Naive thymus-derived CD4-positive, alpha-beta T cell (primary cell): ENCODE data around the gene MKNK1. TPM values are rescaled to one million over a fixed set of nuclear protein-coding genes. Genes with fewer than 3 reads are reported as not detected.

Source experiments
- ATAC-seq: fragments of 150-1000 bp; cut with Tn5 transposase; 2 replicates; pipeline ENCODE4 v1.10.0; 2021; ENCODE audit warnings: mild to moderate bottlenecking, moderate library complexity
- CTCF ChIA-PET: fragments of 350-600 bp; sonication (Branson Sonifier 250); formaldehyde crosslinking; loops from one replicate; lab custom pipeline; 2021; ENCODE audit warnings: antibody characterized with exemption; lab: Charles Lee
- POLR2A ChIA-PET: fragments of 350-600 bp; sonication (Branson Sonifier 250); formaldehyde crosslinking; loops from one replicate; lab custom pipeline; 2021; ENCODE audit warnings: antibody characterized with exemption, inconsistent platforms; lab: Charles Lee
- DNase-seq, 9 donors: peaks; one replicate each; pipeline versions ENCODE4 v3.0.0 to v3.0.0-alpha.2; 2020 to 2022; ENCODE audit warnings: mixed read lengths in 1 of 9
- H3K27ac ChIP-seq: one replicate; pipeline ENCODE4 v1.7.0; 2013; ENCODE audit warnings: mild to moderate bottlenecking, low read depth, low read length, moderate library complexity
- H3K27me3 ChIP-seq, 2 donors: one replicate each; pipeline ENCODE4 v1.7.0; 2013; ENCODE audit warnings: low read length in 2 of 2, mild to moderate bottlenecking in 2 of 2, moderate library complexity in 2 of 2; ENCODE audit not compliant: control insufficient read depth in 2 of 2, insufficient read depth in 2 of 2
- H3K36me3 ChIP-seq, 3 experiments: 1 replicate in 2 of 3; 2 replicates in 1 of 3; pipeline ENCODE4 v1.7.0; 2013; ENCODE audit warnings: low read length in 3 of 3, mild to moderate bottlenecking in 3 of 3, moderate library complexity in 1 of 3; ENCODE audit not compliant: insufficient read depth in 3 of 3, control insufficient read depth in 2 of 3
- H3K4me1 ChIP-seq, 2 donors: one replicate each; pipeline ENCODE4 v1.7.0; 2013; ENCODE audit warnings: low read length in 2 of 2, mild to moderate bottlenecking in 2 of 2, moderate library complexity in 1 of 2; ENCODE audit not compliant: control insufficient read depth in 2 of 2, insufficient read depth in 2 of 2
- H3K4me3 ChIP-seq: 2 replicates; pipeline ENCODE4 v1.7.0; 2013; ENCODE audit warnings: mild to moderate bottlenecking, low read length
- H3K9me3 ChIP-seq, 3 experiments: 1 replicate in 2 of 3; 2 replicates in 1 of 3; pipeline ENCODE4 v1.7.0; 2013; ENCODE audit warnings: low read length in 3 of 3; ENCODE audit not compliant: control insufficient read depth in 2 of 3
- H3K27ac Mint-ChIP-seq, 9 donors: one replicate each; pipeline ENCODE4 v1.8.0; 2020 to 2022; ENCODE audit warnings: mixed read lengths in 9 of 9, mild to moderate bottlenecking in 8 of 9, moderate library complexity in 5 of 9, inconsistent platforms in 2 of 9
- H3K27me3 Mint-ChIP-seq, 5 donors: one replicate each; pipeline ENCODE4 v1.8.0; 2021 to 2022; ENCODE audit warnings: mixed read lengths in 5 of 5, mild to moderate bottlenecking in 1 of 5
- H3K36me3 Mint-ChIP-seq, 5 donors: one replicate each; pipeline ENCODE4 v1.8.0; 2020 to 2022; ENCODE audit warnings: mixed read lengths in 5 of 5, mild to moderate bottlenecking in 3 of 5, inconsistent platforms in 1 of 5
- H3K4me1 Mint-ChIP-seq, 7 donors: one replicate each; pipeline ENCODE4 v1.8.0; 2020 to 2022; ENCODE audit warnings: mixed read lengths in 7 of 7, mild to moderate bottlenecking in 3 of 7, inconsistent platforms in 1 of 7
- H3K4me3 Mint-ChIP-seq, 10 donors: one replicate each; pipeline ENCODE4 v1.8.0; 2020 to 2022; ENCODE audit warnings: mild to moderate bottlenecking in 10 of 10, mixed read lengths in 10 of 10, moderate library complexity in 6 of 10, inconsistent platforms in 2 of 10
- H3K9me3 Mint-ChIP-seq, 11 donors: one replicate each; pipeline ENCODE4 v1.8.0; 2020 to 2022; ENCODE audit warnings: mixed read lengths in 11 of 11, mild to moderate bottlenecking in 4 of 11, inconsistent platforms in 1 of 11, moderate library complexity in 1 of 11
- intact Hi-C, 2 donors: fragments of 100-400 bp; cut with micrococcal nuclease; formaldehyde crosslinking; loops; one replicate each; pipeline ENCODE4 v1.15.1; 2023
- polyA plus RNA-seq, 2 donors: library from polyadenylated mRNA; unstranded; fragments of 300-500 nt; fragmentation: Illumina TruSeq; gene quantifications; one replicate each; pipeline ENCODE4 v1.2.3, GENCODE V29; 2021
- total RNA-seq, 6 experiments: library from RNA in 5 of 6; stranded (reverse) in 5 of 6; gene quantifications; 1 replicate in 5 of 6; 2 replicates in 1 of 6; pipeline ENCODE4 v1.2.3 and lab custom pipeline; 2021 to 2026

The MKNK1 gene
- total and polyA plus RNA-seq, 7 experiments from 2014 or later = 21.9 to 80.1 (median 53.3) TPM

- ChIA-PET POLR2A (interaction anchor here (0.6 to 6.1 kb wide), 3 partner anchors 9 to 107 kb away, joined by 4 to 110 read pairs (median 5); partner anchors contain the start of gene MKNK1), CTCF (interaction anchor here (1.5 to 2.1 kb wide), 2 partner anchors 9 to 113 kb away, joined by 5 to 6 read pairs; partner anchors contain the start of gene MKNK1)
- DNase-seq (no peak), ATAC-seq (no peak)
- H3K27me3 ChIP-seq = no peaks in the 10 kb centered on the region
- peaks cover 0 to 46% (median 9%) of the 10 kb centered on the region in 3 experiments for H3K36me3 ChIP-seq
- peak overlapping the region; percentile 44 for H3K27ac ChIP-seq
- H3K27me3 Mint-ChIP-seq = no peaks in the 10 kb centered on the region
- intact Hi-C loops = loop anchor here in 1 of 2 donors (10.0 kb wide), 1 partner anchor 702 kb away; the partner anchor contains the start of gene STIL
- peak overlapping the region; percentile 21 to 96 (median 66) for H3K4me3 Mint-ChIP-seq
- peaks cover 3 to 34% (median 13%) of the 10 kb centered on the region in 5 donors for H3K36me3 Mint-ChIP-seq
- no peaks in the 10 kb centered on the region for H3K9me3 ChIP-seq
- peak overlapping the region in 2 of 9 donors; percentile 49 to 55 for H3K27ac Mint-ChIP-seq
- peaks cover 22 to 69% (median 66%) of the 10 kb centered on the region in 7 donors for H3K4me1 Mint-ChIP-seq
- peaks cover 0 to 4% (median 0%) of the 10 kb centered on the region in 11 donors for H3K9me3 Mint-ChIP-seq
- H3K4me3 ChIP-seq = no peak overlapping the region
- peaks cover 31 to 37% of the 10 kb centered on the region in 2 donors for H3K4me1 ChIP-seq
These were observed 9.0 kb upstream of the MKNK1 start for GRCh38 chr1:46612937-46613660.

- H3K9me3 ChIP-seq = no peaks in the 10 kb centered on the region
- ATAC-seq (no peak), DNase-seq (no peak)
- peaks cover 3 to 34% (median 17%) of the 10 kb centered on the region in 5 donors for H3K36me3 Mint-ChIP-seq
- H3K27me3 ChIP-seq = no peaks in the 10 kb centered on the region
- H3K4me1 Mint-ChIP-seq = peaks cover 14 to 62% (median 54%) of the 10 kb centered on the region in 7 donors
- peak overlapping the region in 3 of 9 donors; percentile 40 to 55 (median 52) for H3K27ac Mint-ChIP-seq
- H3K4me3 Mint-ChIP-seq = peak overlapping the region in 3 of 10 donors; percentile 16 to 35 (median 25)
- H3K4me1 ChIP-seq = peaks cover 31 to 32% of the 10 kb centered on the region in 2 donors
- H3K36me3 ChIP-seq = peaks cover 0 to 51% (median 9%) of the 10 kb centered on the region in 3 experiments
- no peak overlapping the region for H3K4me3 ChIP-seq
- H3K27ac ChIP-seq = no peak overlapping the region
- ChIA-PET CTCF (no interaction called here), POLR2A (no interaction called here)
- peaks cover 0 to 3% (median 0%) of the 10 kb centered on the region in 11 donors for H3K9me3 Mint-ChIP-seq
- no peaks in the 10 kb centered on the region for H3K27me3 Mint-ChIP-seq
- intact Hi-C loops = loop anchor here in 1 of 2 donors (10.0 kb wide), 1 partner anchor 703 kb away; the partner anchor contains the start of gene STIL
These were observed 7.7 kb upstream of the MKNK1 start for GRCh38 chr1:46611691-46612221.

- intact Hi-C loops = loop anchor here in 1 of 2 donors (10.0 kb wide), 1 partner anchor 707 kb away; the partner anchor contains the start of gene STIL
- H3K27ac ChIP-seq = no peak overlapping the region
- CTCF ChIA-PET = no interaction called here
- Mint-ChIP-seq H3K27me3 (no peaks in the 10 kb centered on the region), H3K4me1 (peaks cover 37 to 63% (median 55%) of the 10 kb centered on the region in 7 donors), H3K4me3 (no peak overlapping the region), H3K36me3 (peaks cover 3 to 34% (median 17%) of the 10 kb centered on the region in 5 donors), H3K27ac (peak overlapping the region in 1 of 9 donors; percentile 12), H3K9me3 (peaks cover 0 to 3% (median 0%) of the 10 kb centered on the region in 11 donors)
- POLR2A ChIA-PET = no interaction called here
- H3K27me3 ChIP-seq = no peaks in the 10 kb centered on the region
- H3K9me3 ChIP-seq = no peaks in the 10 kb centered on the region
- peaks cover 0 to 40% (median 9%) of the 10 kb centered on the region in 3 experiments for H3K36me3 ChIP-seq
- H3K4me1 ChIP-seq = peaks cover 22 to 33% of the 10 kb centered on the region in 2 donors
- no peak overlapping the region for H3K4me3 ChIP-seq
- ATAC-seq (no peak), DNase-seq (no peak)
These were observed 3.5 kb upstream of the MKNK1 start for GRCh38 chr1:46607345-46608130.

- H3K36me3 Mint-ChIP-seq = peaks cover 3 to 39% (median 17%) of the 10 kb centered on the region in 5 donors
- no peaks in the 10 kb centered on the region for H3K27me3 ChIP-seq
- H3K27me3 Mint-ChIP-seq = no peaks in the 10 kb centered on the region
- H3K36me3 ChIP-seq = peaks cover 0 to 33% (median 9%) of the 10 kb centered on the region in 3 experiments
- peaks cover 0 to 3% (median 0%) of the 10 kb centered on the region in 11 donors for H3K9me3 Mint-ChIP-seq
- ATAC-seq (no peak), DNase-seq (no peak)
- CTCF ChIA-PET = interaction anchor here (0.5 to 1.1 kb wide), 2 partner anchors 10 to 97 kb away, joined by 4 read pairs; partner anchors contain the start of gene MOB3C
- H3K27ac Mint-ChIP-seq = peak overlapping the region in 8 of 9 donors; percentile 2 to 55 (median 28)
- H3K4me1 ChIP-seq = peaks cover 22 to 25% of the 10 kb centered on the region in 2 donors
- H3K4me3 Mint-ChIP-seq = peak overlapping the region in 7 of 10 donors; percentile 9 to 65 (median 39)
- peaks cover 42 to 72% (median 54%) of the 10 kb centered on the region in 7 donors for H3K4me1 Mint-ChIP-seq
- no peak overlapping the region for H3K27ac ChIP-seq
- intact Hi-C loops = loop anchor here in 1 of 2 donors (10.0 kb wide), 1 partner anchor 708 kb away; the partner anchor contains the start of gene STIL
- no peak overlapping the region for H3K4me3 ChIP-seq
- no peaks in the 10 kb centered on the region for H3K9me3 ChIP-seq
- POLR2A ChIA-PET = interaction anchor here (0.6 to 3.7 kb wide), 2 partner anchors 9 kb away, joined by 4 to 110 read pairs; partner anchors contain the start of gene MOB3C
These were observed 2.3 kb upstream of the MKNK1 start for GRCh38 chr1:46606255-46606965.

GRCh38 chr1:46605232-46605631, 1.2 kb upstream of the MKNK1 start:
- H3K9me3 ChIP-seq = no peaks in the 10 kb centered on the region
- Mint-ChIP-seq H3K27ac (peak overlapping the region; percentile 38 to 93 (median 81)), H3K36me3 (peaks cover 3 to 48% (median 11%) of the 10 kb centered on the region in 5 donors), H3K4me1 (peaks cover 42 to 73% (median 53%) of the 10 kb centered on the region in 7 donors), H3K27me3 (no peaks in the 10 kb centered on the region), H3K9me3 (peaks cover 0 to 3% (median 0%) of the 10 kb centered on the region in 11 donors), H3K4me3 (peak overlapping the region; percentile 89 to 99 (median 94))
- POLR2A ChIA-PET = interaction anchor here (1.3 to 3.7 kb wide), 3 partner anchors 10 to 113 kb away, joined by 7 to 110 read pairs (median 10); partner anchors contain the start of genes EFCAB14 and MOB3C
- intact Hi-C loops = loop anchor here in 1 of 2 donors (2.0 to 10.0 kb wide), 2 partner anchors 64 to 710 kb away; partner anchors contain the start of genes ATPAF1 and STIL
- DNase-seq (peak in 2 of 9 donors; percentile 19 to 21), ATAC-seq (no peak)
- peak overlapping the region; percentile 86 for H3K4me3 ChIP-seq
- no peaks in the 10 kb centered on the region for H3K27me3 ChIP-seq
- CTCF ChIA-PET = interaction anchor here (1.7 kb wide), 1 partner anchor 25 kb away, joined by 5 read pairs; no protein-coding TSS in a partner anchor
- no peak overlapping the region for H3K27ac ChIP-seq
- H3K36me3 ChIP-seq = peaks cover 0 to 25% (median 9%) of the 10 kb centered on the region in 3 experiments
- H3K4me1 ChIP-seq = peaks cover 22 to 27% of the 10 kb centered on the region in 2 donors
